Natural killer cell (primary cell): ENCODE results near the gene TCERG1L. TPM values are rescaled to one million over a fixed set of nuclear protein-coding genes. Genes with fewer than 3 reads are reported as not detected.

Experiments
- ATAC-seq, 3 donors: fragments of 150-1000 bp in 2 of 3; fragments of 200-7000 bp in 1 of 3; cut with Tn5 transposase; 1 replicate in 1 of 3; 2 replicates in 2 of 3; pipeline ENCODE4 v1.10.0; 2021; ENCODE audit warnings: mild to moderate bottlenecking in 2 of 3, moderate library complexity in 2 of 3
- DNase-seq, 2 donors: peaks; one replicate each; pipeline versions ENCODE4 v3.0.0 to v3.0.0-alpha.2; 2013 to 2021; ENCODE audit warnings: mixed read lengths in 1 of 2
- H3K27ac ChIP-seq: one replicate; pipeline ENCODE4 v1.5.1; 2013; ENCODE audit warnings: mild to moderate bottlenecking, low read length
- H3K27me3 ChIP-seq: one replicate; pipeline ENCODE4 v1.6.1; 2013; ENCODE audit warnings: low read length; ENCODE audit not compliant: control insufficient read depth, insufficient read depth
- H3K36me3 ChIP-seq: one replicate; pipeline ENCODE4 v1.6.1; 2013; ENCODE audit warnings: low read length; ENCODE audit not compliant: control insufficient read depth, insufficient read depth
- H3K4me1 ChIP-seq: one replicate; pipeline ENCODE4 v1.6.1; 2013; ENCODE audit warnings: low read length; ENCODE audit not compliant: control insufficient read depth, insufficient read depth
- H3K4me3 ChIP-seq: one replicate; pipeline ENCODE4 v1.5.1; 2013; ENCODE audit warnings: low read length
- H3K9me3 ChIP-seq: one replicate; pipeline ENCODE4 v1.6.1; 2013; ENCODE audit warnings: low read length; ENCODE audit not compliant: control insufficient read depth, insufficient read depth
- H3K27ac Mint-ChIP-seq, 2 donors: one replicate each; pipeline ENCODE4 v1.8.0; 2022; ENCODE audit warnings: mild to moderate bottlenecking in 2 of 2, mixed read lengths in 2 of 2, moderate library complexity in 1 of 2
- H3K27me3 Mint-ChIP-seq, 2 donors: one replicate each; pipeline ENCODE4 v1.8.0; 2022; ENCODE audit warnings: low read depth in 2 of 2, mixed read lengths in 2 of 2
- H3K36me3 Mint-ChIP-seq: one replicate; pipeline ENCODE4 v1.8.0; 2022; ENCODE audit warnings: mixed read lengths
- H3K4me1 Mint-ChIP-seq, 2 donors: one replicate each; pipeline ENCODE4 v1.8.0; 2022; ENCODE audit warnings: mixed read lengths in 2 of 2
- H3K4me3 Mint-ChIP-seq: one replicate; pipeline ENCODE4 v1.8.0; 2022; ENCODE audit warnings: mild to moderate bottlenecking, moderate library complexity, mixed read lengths
- H3K9me3 Mint-ChIP-seq, 2 donors: one replicate each; pipeline ENCODE4 v1.8.0; 2022; ENCODE audit warnings: mixed read lengths in 2 of 2
- WGBS: methylation state at CpG from one replicate; pipeline ENCODE4 v1.1.7; 2013; ENCODE audit warnings: missing lambda C conversion rate; ENCODE audit not compliant: insufficient coverage; 5-methylcytosine and 5-hydroxymethylcytosine counted together
- intact Hi-C: fragments of 100-400 bp; cut with micrococcal nuclease; formaldehyde crosslinking; loops from one replicate; pipeline ENCODE4 v1.14.2; 2022
- total RNA-seq, 4 donors: library from RNA; stranded (reverse); fragments of 120-200 nt in 1 of 4; gene quantifications; one replicate each; pipeline versions ENCODE4 v1.2.3 to v1.2.4, GENCODE V29; 2013 to 2022
- TF ChIP-seq, protein P1 (sequence below): fragments of 200-600 bp; IDR thresholded peaks from one replicate; pipeline ENCODE4 v1.8.0; 2022; ENCODE audit warnings: antibody characterized with exemption

Gene TCERG1L
- total RNA-seq, 3 donors from 2014 or later (not counting 1 experiment from before 2014, with no cell fraction given), result 0.48 TPM; not detected in 2

- H3K9me3 Mint-ChIP-seq, result no peaks in the 10 kb centered on the region
- TF ChIP-seq, protein P1, sequence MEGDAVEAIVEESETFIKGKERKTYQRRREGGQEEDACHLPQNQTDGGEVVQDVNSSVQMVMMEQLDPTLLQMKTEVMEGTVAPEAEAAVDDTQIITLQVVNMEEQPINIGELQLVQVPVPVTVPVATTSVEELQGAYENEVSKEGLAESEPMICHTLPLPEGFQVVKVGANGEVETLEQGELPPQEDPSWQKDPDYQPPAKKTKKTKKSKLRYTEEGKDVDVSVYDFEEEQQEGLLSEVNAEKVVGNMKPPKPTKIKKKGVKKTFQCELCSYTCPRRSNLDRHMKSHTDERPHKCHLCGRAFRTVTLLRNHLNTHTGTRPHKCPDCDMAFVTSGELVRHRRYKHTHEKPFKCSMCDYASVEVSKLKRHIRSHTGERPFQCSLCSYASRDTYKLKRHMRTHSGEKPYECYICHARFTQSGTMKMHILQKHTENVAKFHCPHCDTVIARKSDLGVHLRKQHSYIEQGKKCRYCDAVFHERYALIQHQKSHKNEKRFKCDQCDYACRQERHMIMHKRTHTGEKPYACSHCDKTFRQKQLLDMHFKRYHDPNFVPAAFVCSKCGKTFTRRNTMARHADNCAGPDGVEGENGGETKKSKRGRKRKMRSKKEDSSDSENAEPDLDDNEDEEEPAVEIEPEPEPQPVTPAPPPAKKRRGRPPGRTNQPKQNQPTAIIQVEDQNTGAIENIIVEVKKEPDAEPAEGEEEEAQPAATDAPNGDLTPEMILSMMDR, result no peak
- H3K27ac Mint-ChIP-seq, result no peak overlapping the region
- intact Hi-C loops, result no loop called here
- H3K4me1 ChIP-seq, result no peaks in the 10 kb centered on the region
- H3K4me3 Mint-ChIP-seq, result no peak overlapping the region
- H3K27me3 ChIP-seq, result no peaks in the 10 kb centered on the region
- no peaks in the 10 kb centered on the region for H3K36me3 ChIP-seq
- H3K36me3 Mint-ChIP-seq, result no peaks in the 10 kb centered on the region
- H3K27ac ChIP-seq, result no peak overlapping the region
- ATAC-seq (no peak), DNase-seq (no peak)
- H3K27me3 Mint-ChIP-seq, result peaks cover 0 to 10% of the 10 kb centered on the region in 2 donors
- 88% methylated on average over 14 of the region's 15 CpGs for WGBS
- no peaks in the 10 kb centered on the region for H3K9me3 ChIP-seq
- H3K4me3 ChIP-seq, result no peak overlapping the region
- H3K4me1 Mint-ChIP-seq, result no peaks in the 10 kb centered on the region
Observed at GRCh38 chr10:131180740-131181415, 130.6 kb downstream of the TCERG1L start.

GRCh38 chr10:131180086-131180485, 131.4 kb downstream of the TCERG1L start:
- Histone ChIP-seq H3K4me1 (no peaks in the 10 kb centered on the region), H3K4me3 (no peak overlapping the region), H3K27ac (no peak overlapping the region), H3K27me3 (no peaks in the 10 kb centered on the region), H3K36me3 (no peaks in the 10 kb centered on the region), H3K9me3 (no peaks in the 10 kb centered on the region)
- Mint-ChIP-seq H3K36me3 (no peaks in the 10 kb centered on the region), H3K27ac (no peak overlapping the region), H3K4me3 (no peak overlapping the region), H3K27me3 (peaks cover 0 to 10% of the 10 kb centered on the region in 2 donors), H3K4me1 (no peaks in the 10 kb centered on the region), H3K9me3 (peaks cover 2 to 3% of the 10 kb centered on the region in 2 donors)
- ATAC-seq (no peak), DNase-seq (no peak)
- intact Hi-C loops, result no loop called here
- TF ChIP-seq, protein P1, result no peak
- 78% methylated on average over 7 of the region's 9 CpGs for WGBS

DNA sequence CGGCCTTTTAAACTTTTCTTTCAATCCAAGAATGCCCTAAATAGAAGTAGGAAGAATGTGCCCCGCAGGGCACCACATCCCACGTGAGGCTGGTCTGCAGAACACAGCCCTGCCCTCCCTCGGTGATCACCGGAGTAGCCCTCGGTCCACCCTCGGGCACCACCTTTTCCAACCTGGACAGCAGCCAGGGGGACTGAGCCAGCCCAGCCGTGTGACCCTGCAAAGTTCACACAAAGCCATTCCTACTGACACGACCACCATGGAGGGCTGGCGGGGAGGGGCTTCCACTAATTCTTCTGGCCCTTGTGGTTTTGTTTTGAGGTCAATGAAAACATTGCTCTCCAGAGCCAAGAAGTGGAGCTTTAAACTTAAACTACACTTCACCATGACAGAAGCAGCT, 132.2 kb downstream of the TCERG1L start:
- Mint-ChIP-seq H3K9me3 (peaks cover 2 to 3% of the 10 kb centered on the region in 2 donors), H3K27me3 (peaks cover 0 to 8% of the 10 kb centered on the region in 2 donors), H3K27ac (no peak overlapping the region), H3K36me3 (no peaks in the 10 kb centered on the region), H3K4me3 (no peak overlapping the region), H3K4me1 (no peaks in the 10 kb centered on the region)
- H3K9me3 ChIP-seq, result no peaks in the 10 kb centered on the region
- no peaks in the 10 kb centered on the region for H3K27me3 ChIP-seq
- H3K36me3 ChIP-seq, result no peaks in the 10 kb centered on the region
- no peak overlapping the region for H3K27ac ChIP-seq
- TF ChIP-seq, protein P1, result no peak
- H3K4me1 ChIP-seq, result no peaks in the 10 kb centered on the region
- DNase-seq (no peak), ATAC-seq (no peak)
- intact Hi-C loops, result no loop called here
- no peak overlapping the region for H3K4me3 ChIP-seq
- 65% methylated on average over 9 of the region's 10 CpGs for WGBS
